Measurements from ENCODE around the gene MACROD2.

MACROD2 gene

GRCh38 chr20:14877301-14878028, 882.1 kb downstream of the MACROD2 start:
- DNase-seq (ENCODE audit: low read depth): no peak

DNA sequence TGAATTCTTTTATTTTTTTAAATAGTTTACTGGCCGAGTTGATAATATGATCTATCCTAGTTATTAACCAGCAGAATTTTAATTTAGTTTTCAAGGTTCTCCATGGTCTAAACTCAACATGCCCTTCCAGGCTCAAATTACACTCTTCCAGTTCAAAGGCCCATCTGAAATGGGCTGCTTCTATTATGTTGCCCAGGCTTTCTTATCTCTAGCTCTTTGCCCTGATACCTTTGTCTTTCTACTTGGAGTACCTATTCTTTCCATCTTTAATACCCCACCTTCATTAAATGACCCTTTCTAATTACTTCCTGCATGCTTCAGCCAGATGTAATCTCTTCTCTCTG, 883.3 kb downstream of the MACROD2 start:
- DNase-seq (ENCODE audit: low read depth): no peak

- peak; percentile 35 for DNase-seq (ENCODE audit: low read depth)
These were observed 883.8 kb downstream of the MACROD2 start for GRCh38 chr20:14879020-14879697.

DNA sequence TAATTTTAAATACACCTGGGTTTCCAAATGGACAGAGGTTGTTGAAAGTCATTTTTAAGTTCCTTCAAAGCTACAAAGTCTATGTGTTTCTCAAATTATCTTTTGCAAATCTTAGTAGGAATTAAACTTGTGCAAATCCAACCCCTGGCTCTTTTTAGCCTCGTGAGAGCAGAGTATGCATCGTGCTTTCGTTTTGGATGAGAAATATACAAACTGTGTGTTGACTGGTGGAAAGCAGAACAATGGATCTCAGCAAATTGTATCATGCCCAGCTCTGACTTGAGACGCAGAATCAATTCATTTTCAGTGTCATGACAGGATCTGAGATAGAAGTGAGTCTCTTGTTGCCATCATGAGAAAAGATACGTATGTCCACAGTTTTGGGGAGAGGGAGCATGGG, 884.5 kb downstream of the MACROD2 start:
- no peak for DNase-seq (ENCODE audit: low read depth)

- no peak for DNase-seq (ENCODE audit: low read depth)
These were observed 886.2 kb downstream of the MACROD2 start for GRCh38 chr20:14881518-14881917.

DNA sequence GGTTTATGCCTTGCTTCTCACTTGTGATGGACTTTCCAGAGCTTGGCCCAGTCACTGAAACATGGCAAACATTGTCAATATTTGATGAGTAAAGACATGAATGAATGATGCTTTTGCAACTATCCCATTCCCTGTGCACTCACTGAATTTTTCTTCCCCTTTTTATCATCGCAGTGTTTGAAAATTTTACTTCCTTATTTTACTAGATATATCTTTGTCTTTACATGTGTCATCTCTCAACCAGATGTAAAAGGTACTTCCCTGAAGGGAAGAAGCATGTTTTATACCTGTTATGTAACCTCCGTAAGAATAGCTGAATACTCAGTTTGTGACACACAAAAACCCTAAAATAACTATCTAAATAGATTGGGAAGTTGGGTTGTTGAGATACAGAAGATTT, 886.8 kb downstream of the MACROD2 start:
- no peak for DNase-seq (ENCODE audit: low read depth)

DNA sequence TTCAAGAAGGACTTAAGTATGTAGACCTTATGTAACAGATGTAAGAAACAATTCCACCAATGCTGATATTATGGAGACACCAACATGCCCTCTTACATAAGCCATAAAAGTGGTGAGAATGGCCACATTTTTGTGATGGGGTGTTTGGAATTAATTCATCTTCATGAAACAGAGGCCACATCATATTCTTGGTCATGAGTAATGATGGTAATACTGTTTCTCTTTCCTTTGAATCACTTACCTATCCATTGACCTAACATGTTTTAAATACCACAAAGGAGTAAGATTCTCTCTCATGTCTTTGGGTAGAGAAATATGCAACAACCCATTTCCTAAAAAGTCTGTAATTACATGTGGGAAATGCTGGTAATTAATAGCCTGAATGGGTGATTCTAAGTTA, 887.5 kb downstream of the MACROD2 start:
- DNase-seq (ENCODE audit: low read depth): no peak

GRCh38 chr20:14883324-14883723, 888.0 kb downstream of the MACROD2 start:
- DNase-seq (ENCODE audit: low read depth): no peak

DNA sequence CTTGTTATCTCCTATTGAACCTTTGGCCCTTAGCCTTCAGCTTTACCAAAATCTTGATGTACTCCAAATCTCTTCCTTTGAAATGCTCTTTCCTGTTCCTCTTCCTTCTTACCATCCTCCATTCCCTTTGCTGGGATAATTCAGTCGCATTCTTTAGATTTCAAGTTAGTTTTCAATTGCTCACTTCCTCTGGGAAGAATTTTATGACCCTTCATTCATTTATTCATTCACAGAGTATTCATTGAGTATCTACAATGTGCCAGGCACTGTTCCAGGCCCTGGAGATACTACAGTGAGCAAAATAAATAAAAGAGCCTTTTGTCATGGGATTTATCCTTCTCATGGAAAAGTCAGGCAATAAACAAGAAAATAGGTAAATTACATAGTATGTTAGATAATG, 890.3 kb downstream of the MACROD2 start:
- no peak for DNase-seq (ENCODE audit: low read depth)

DNA sequence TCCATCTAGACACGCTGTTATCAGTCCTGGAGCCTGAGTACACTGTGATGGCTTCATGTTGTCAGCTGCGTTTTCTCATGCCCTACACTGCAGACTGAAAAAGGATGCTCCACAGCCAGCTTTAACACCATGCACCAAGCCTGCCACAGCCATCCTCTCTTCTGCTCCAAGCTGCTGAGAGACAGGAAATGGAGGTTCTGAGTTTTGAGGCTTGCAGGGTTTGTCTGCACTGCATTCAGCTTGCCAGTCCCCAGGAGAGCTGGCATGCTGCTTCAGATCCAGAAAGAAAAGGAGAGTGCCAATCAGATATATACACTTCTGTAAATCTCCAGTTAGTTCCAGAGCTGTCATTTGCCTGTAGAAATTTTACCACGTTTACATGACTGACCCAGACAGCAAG, 892.8 kb downstream of the MACROD2 start:
- no peak for DNase-seq (ENCODE audit: low read depth)

- no peak for DNase-seq (ENCODE audit: low read depth)
These were observed 894.4 kb downstream of the MACROD2 start for GRCh38 chr20:14889496-14890255.

DNA sequence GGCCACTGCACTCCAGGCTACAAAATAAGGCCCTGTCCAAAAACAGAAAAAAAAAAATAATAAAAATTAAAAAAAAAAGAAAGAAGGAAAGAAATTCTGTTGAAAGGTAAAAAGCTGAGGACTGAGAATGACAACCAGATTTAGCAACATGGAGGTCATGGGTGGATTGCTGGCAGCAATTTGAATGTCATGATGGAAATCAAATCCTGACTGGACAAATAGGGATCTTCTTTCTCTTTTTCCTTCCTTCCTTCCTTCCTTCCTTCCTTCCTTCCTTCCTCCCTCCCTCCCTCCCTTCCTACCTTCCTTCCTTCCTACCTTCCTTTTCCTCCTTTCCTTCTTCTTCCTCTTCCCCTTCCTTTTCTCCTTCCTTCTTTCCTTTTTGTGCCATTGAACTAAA, 895.4 kb downstream of the MACROD2 start:
- DNase-seq (ENCODE audit: low read depth): no peak

- no peak for DNase-seq (ENCODE audit: low read depth)
These were observed 897.5 kb downstream of the MACROD2 start for GRCh38 chr20:14892782-14893181.

- DNase-seq (ENCODE audit: low read depth): no peak
These were observed 901.3 kb downstream of the MACROD2 start for GRCh38 chr20:14896569-14896968.

GRCh38 chr20:14897608-14898007, 902.3 kb downstream of the MACROD2 start:
- DNase-seq (ENCODE audit: low read depth): no peak

GRCh38 chr20:14902432-14903089, 907.2 kb downstream of the MACROD2 start:
- no peak for DNase-seq (ENCODE audit: low read depth)

DNA sequence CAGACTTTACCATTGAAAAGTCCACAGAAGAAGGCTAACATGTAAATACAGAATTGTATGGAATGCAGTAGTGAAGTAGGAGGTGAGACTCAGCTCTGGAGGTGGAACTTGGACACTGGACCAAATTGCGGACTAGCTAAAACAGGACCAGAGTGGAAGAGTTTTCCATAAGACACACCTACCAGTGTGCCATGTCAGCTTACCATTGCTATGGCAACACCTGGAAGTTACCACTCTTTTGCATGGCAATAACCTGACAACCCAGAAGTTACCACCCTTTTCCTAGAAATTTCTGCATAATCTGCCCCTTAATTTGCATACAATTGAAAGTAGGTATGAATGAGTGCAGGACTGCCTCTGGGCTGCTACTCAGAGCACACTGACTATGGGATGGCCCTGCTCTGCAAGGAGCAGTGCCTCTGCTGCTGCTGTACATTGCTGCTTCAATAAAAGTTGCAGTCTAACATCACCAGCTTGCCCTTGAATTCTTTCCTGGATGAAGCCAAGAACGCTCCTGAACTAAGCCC, 911.7 kb downstream of the MACROD2 start:
- DNase-seq (ENCODE audit: low read depth): no peak

DNA sequence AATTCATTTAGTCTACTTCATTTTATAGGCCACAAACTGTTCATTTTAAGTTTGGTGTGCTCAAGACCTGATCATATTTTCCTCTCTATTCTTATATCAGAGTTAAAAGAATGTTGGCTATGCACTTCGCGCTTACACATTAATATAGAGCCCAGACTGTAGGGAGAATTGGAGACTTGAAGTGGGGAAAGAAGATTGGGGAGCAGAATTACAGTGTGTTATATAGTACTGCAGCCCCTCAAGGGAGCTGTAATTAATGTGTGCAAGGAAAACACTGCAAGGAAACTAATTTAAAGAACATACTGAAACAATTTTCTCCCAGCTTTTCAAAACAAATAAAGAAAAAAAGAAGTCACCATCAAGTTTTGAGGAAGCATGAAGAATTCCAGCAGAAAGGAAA, 914.8 kb downstream of the MACROD2 start:
- no peak for DNase-seq (ENCODE audit: low read depth)

DNA sequence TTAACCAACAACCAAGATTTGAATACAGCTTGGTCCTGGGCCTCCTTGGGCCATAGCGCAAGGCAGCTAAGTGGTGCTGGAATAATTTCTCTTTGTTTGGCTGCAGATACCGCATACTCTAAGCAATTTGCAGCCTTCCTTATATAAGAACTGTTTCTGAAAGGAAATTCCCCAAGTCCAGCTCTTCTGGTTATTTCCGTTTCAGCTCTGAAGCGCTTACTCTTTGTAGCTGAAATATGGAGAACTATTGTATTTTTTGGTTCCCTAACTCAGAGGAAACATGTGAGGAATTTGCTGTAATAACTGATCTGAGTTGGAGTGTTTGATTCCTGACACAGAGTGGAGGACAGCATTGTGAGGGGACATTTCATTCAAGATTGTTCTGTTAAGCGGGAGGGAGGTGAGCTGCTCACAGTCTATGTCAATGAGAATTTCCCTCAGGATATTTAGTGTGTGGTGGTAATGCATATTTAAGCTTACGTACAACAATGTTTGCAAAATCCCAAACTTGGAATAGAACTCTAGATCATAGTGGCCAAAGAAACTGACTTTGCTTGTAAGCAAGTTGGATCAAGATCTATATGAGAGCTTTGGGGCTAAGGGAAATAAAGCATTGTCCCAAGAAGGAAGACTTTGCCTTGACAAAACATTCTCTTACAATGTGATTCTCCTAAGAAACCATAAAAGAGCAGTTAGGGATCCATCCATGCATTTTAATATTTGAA, 918.7 kb downstream of the MACROD2 start:
- no peak for DNase-seq (ENCODE audit: low read depth)

GRCh38 chr20:14914633-14915032, 919.3 kb downstream of the MACROD2 start:
- no peak for DNase-seq (ENCODE audit: low read depth)

DNA sequence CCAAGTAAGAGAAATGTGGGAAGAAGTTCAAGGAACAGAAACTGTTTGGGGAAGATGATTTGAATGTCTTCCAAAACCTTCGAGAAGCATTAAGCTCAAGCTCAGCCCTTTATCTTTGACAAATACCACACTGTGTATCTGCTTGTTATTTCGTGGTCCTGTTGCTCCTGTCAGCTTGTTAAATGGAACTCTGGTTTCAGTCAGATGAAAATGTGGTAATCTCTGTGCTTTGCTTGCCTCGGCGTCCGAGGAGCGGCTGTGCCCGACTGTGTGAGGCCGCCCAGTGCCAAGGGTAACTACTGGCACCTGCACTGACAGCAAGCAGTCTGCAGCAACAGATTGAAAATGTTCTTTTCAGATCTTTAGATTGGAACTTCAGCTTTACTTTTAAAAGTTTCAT, 920.0 kb downstream of the MACROD2 start:
- DNase-seq (ENCODE audit: low read depth): no peak

Data from GM04504 (cell line).